GM18505 (cell line): ENCODE results near the gene ZNF507.
"Not testable (repeated sequence)": the region's sequence is repeated elsewhere in the genome, so short reads cannot be mapped to it uniquely, and the experiment has no call there.

Experiments used
- ATAC-seq: cut with Tn5 transposase; IDR thresholded peaks from one replicate; pipeline ENCODE4 v1.9.1; 2021; ENCODE audit not compliant: unreplicated experiment
- POLR2A ChIP-seq: IDR thresholded peaks from 4 replicates; pipeline ENCODE4 v1.6.1; 2011; ENCODE audit warnings: borderline replicate concordance; ENCODE audit not compliant: insufficient read depth, insufficient read length; ENCODE audit errors: extremely low read depth

ZNF507 gene

GRCh38 chr19:32367063-32367462, 21.7 kb downstream of the ZNF507 start:
- TF ChIP-seq POLR2A: no peak
- ATAC-seq: no peak

DNA sequence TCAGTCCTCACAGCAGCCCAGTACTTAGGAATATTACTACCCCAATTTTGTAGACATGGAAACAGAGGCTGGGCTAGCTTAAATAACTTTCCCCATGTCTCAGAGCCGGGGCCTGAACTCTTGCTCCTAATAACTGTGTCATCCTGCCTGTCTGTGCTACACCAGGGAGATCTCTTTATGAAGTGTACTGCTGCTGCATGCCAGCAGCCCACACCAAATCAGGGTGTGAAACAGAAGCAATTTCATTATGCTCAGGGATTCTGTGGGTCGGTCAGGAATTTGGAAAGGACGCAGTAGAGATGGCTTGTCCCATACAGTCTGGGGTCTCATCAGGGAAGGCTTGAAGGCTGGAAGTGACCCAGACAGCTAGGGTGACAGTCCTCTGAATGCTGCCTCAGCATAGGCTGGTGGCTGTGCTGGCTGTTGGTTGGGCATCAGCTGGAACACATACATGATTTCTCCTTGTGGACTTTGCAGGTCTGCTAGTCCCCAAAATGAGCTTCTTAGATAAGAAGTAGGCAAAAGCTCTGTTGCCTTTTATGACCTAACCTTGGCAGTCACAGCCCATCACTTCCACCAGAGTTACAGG, 22.6 kb downstream of the ZNF507 start:
- no peak for TF ChIP-seq POLR2A
- ATAC-seq: no peak

- ATAC-seq: no peak
- no peak for TF ChIP-seq POLR2A
Observed at GRCh38 chr19:32368787-32369186, 23.4 kb downstream of the ZNF507 start.

- ATAC-seq: no peak
Observed at GRCh38 chr19:32372726-32373517, 27.5 kb downstream of the ZNF507 start.

DNA sequence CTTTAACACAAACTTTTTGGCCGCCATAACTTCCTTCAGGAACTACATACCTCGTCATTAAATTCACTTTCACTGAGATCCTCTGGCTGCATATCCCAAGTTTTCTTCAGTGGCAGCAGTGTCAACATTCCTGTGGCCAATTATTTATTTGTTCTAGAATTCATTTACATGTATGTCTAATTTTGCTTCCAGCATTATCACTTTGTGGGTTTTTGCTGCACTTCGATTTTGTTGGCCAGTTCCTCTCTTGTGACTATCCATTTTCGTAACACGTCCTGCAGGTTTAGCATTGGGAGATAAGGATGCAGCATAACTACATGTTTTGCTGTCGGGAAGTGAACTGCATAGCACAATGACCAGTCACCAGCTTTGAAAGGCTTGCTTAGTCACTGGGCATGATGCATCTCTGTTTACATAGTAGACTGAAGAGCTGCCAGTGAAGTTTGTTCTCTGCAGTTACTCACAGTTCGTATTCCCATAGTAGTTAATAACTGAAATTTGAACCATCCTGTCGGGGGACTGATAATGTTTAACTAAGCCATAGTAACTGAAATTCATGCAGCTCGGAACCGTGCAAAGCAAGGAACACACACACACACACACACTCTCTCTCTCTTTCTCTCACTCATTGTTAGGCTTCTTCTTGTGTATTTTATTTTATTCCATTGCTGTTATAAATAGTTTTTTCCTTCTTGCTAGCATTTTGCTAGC, 28.3 kb downstream of the ZNF507 start:
- no peak for TF ChIP-seq POLR2A
- ATAC-seq: no peak

More at GRCh38 chr19:32372726-32373517, 27.5 kb downstream of the ZNF507 start:
- TF ChIP-seq POLR2A: no peak

DNA sequence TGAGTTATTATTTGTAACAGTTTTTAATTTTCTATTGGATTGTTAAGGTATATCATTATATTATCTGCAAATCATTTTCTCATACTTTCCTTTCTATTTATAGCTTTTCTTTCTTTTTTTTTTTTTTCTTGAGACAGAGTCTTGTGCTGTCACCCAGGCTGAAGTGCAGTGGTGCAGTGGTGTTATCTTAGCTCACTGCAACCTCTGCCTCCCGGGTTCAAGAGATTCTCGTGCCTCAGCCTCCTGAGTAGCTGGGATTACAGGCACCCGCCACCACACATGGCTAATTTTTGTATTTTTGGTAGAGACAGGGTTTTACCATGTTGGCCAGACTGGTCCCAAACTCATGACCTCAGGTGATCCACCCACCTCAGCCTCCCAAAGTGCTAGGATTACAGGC, 29.0 kb downstream of the ZNF507 start:
- not testable (repeated sequence) for ATAC-seq

GRCh38 chr19:32377088-32377487, 31.7 kb downstream of the ZNF507 start:
- ATAC-seq: not testable (repeated sequence)

GRCh38 chr19:32380269-32380668, 34.9 kb downstream of the ZNF507 start:
- ATAC-seq: no peak
- TF ChIP-seq POLR2A: no peak

- no peak for ATAC-seq
- TF ChIP-seq POLR2A: no peak
Observed at GRCh38 chr19:32387701-32388392, 42.4 kb downstream of the ZNF507 start.

DNA sequence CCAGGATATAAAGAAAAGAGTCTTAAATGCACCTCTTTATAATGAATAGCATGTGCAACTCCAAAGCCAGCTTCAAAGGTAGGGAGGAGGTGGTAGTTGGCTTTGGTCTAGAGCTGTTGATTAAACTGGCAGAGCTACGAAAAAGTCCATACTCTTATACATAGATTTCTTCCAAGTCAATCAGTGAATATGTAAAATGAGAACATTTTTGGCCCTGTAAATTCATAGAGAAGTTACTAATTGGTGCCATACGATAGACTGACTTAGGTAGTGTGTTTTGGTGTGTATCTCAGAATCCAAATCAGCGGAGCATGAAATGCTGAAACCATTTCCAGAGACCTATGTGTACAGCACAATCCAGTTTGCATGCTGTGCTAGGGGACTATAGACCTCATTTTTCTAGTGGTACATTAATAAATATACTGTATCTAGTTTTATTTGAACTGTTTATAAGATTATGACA, 43.0 kb downstream of the ZNF507 start:
- ATAC-seq: no peak
- no peak for TF ChIP-seq POLR2A

DNA sequence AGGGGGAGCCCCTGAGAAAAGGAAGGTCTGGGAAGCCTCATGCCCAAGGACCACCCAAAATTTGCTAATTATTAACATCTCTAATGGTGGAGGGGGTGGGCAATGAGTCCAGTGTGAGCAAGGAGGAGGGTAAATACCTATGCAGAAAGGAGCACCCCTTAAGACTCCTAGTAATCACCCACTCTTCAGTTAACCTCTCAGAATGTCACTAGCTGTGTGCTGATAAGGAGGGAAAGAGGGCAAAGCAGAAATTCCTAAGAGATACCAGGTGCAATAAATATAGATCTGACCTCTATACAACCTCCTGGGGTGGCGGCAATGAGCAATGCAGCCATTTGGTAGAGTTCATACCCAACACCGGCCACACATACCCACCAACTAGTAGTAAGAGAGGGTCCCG, 47.5 kb downstream of the ZNF507 start:
- no peak for ATAC-seq
- no peak for TF ChIP-seq POLR2A

- no peak for ATAC-seq
- TF ChIP-seq POLR2A: no peak
Observed at GRCh38 chr19:32396046-32396652, 50.7 kb downstream of the ZNF507 start.

DNA sequence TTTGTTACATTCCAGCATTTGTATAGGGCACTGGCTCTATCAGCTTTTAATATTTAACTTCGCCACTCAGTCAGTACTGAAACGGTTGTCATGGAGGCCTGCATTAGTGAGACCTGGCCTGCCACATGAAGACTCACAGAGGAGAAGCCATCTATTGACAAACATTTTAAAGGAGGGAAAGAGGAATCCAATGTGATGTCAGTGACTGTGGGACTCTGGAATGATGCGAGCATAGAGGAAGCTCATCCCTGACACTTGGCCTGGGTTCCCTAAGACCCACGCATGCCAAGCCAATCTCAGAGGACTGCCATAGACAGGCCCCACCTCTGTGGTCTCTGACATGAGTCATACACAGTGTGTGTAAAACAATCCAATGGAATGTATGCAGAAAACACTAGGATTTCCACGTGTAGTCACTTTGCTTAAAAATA, 52.3 kb downstream of the ZNF507 start:
- ATAC-seq: no peak
- TF ChIP-seq POLR2A: no peak
